Measurements from ENCODE around the gene ERBB3. TPM values are rescaled to one million over a fixed set of nuclear protein-coding genes. Genes with fewer than 3 reads are reported as not detected.
A peak's percentile ranks its signal among the peaks of the same experiment; 100 is the strongest.

ERBB3 gene
- total and polyA plus RNA-seq, 2 of the 4 experiments (the other 2 are of a cell fraction) = 1.4 to 2.2 TPM

DNA sequence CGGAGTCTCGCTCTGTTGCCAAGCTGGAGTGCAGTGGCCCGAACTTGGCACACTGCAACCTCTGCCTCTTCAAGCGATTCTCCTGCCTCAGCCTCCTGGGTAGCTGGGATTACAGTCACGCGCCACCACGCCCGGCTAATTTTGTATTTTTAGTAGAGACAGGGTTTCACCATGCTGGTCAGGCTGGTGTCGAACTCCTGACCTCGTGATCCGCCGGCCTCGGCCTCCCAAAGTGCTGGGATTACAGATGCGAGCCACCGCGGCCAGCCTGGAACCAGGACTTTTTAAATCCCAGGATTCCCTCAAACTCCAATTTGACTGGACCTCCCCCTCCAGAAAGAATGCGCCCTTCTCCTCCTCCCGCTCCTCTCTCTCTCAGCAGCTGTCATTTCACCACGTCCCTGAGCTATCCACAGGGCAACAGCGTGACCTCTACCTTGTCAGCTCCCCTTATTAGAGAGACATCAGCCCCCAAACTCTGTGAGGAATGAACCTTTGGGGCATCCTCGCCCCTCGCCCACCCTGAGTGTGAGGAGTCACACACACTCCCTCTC, 50.1 kb downstream of the ERBB3 start:
- Histone ChIP-seq H3K14ac (replicated peaks; ENCODE audit: low read depth, low read length) (peak overlapping the region; percentile 83; the same call in 1 of the 2 replicates), H4K8ac (ENCODE audit: low read depth in 2 of 2, low read length in 2 of 2) (peak overlapping the region in 1 of 2 experiments; percentile 73; a peak in 1 of 4 replicates), H2BK120ac (ENCODE audit: low read depth, low read length) (no peak overlapping the region), H4K5ac (ENCODE audit: low read depth, low read length) (no peak overlapping the region), H3K4me3 (ENCODE audit: insufficient read depth, low read depth, low read length) (no peak overlapping the region), H3K79me1 (ENCODE audit: low read depth in 1 of 2, low read length in 2 of 2) (peaks cover 44 to 76% of the 10 kb centered on the region in 2 experiments), H3K4me2 (ENCODE audit: low read depth, low read length) (peak overlapping the region; percentile 92), H3K18ac (ENCODE audit: low read depth, low read length) (no peak overlapping the region), H2AK5ac (ENCODE audit: low read depth, low read length) (peak overlapping the region; percentile 66; the same call in 1 of the 2 replicates), H2BK20ac (ENCODE audit: low read depth, low read length) (no peak overlapping the region), H2BK15ac (ENCODE audit: low read depth, low read length) (no peak overlapping the region), H3K56ac (ENCODE audit: extremely low read depth, insufficient read depth, low read length) (peak overlapping the region; percentile 42; the same call in 1 of the 2 replicates), H3K23ac (ENCODE audit: low read depth, low read length) (peak overlapping the region; percentile 80; the same call in 1 of the 2 replicates), H3K36me3 (ENCODE audit: control insufficient read depth, insufficient read depth, low read length) (peaks cover 36% of the 10 kb centered on the region), H4K20me1 (ENCODE audit: insufficient read depth, low read length) (no peaks in the 10 kb centered on the region), H3K4ac (ENCODE audit: low read depth, low read length) (peak overlapping the region; percentile 81; the same call in 1 of the 2 replicates), H4K91ac (ENCODE audit: insufficient read depth, low read depth, low read length) (peak overlapping the region; percentile 81), H2AFZ (replicated peaks; ENCODE audit: low read length, poor library complexity) (peak overlapping the region; percentile 52), H2AK9ac (replicated peaks; ENCODE audit: low read depth, low read length, poor library complexity) (peak overlapping the region; percentile 95), H3K27ac (ENCODE audit: insufficient read depth, low read length) (no peak overlapping the region), H3K27me3 (ENCODE audit: control insufficient read depth, insufficient read depth, low read length) (no peaks in the 10 kb centered on the region), H3K9ac (ENCODE audit: low read depth, low read length) (no peak overlapping the region), H3K9me3 (ENCODE audit: control insufficient read depth, insufficient read depth, low read length) (no peaks in the 10 kb centered on the region), H3K9me1 (ENCODE audit: insufficient read depth, low read length) (no peaks in the 10 kb centered on the region), H3K4me1 (ENCODE audit: control insufficient read depth, insufficient read depth, low read length) (peaks cover 6% of the 10 kb centered on the region; the same call in 1 of the 2 replicates), H2BK5ac (ENCODE audit: low read depth, low read length, poor library complexity, severe bottlenecking) (no peak overlapping the region)
- intact Hi-C loops (cut with micrococcal nuclease) (no loop called here), in situ Hi-C loops (cut with MboI; ENCODE audit: low sequenced_read_pairs) (loop anchor here (5.0 kb wide), 1 partner anchor 57 kb away; the partner anchor contains the start of gene SMARCC2), dilution Hi-C loops (cut with HindIII; ENCODE audit: low sequenced_read_pairs, unreplicated experiment) (no loop called here)
- ATAC-seq (ENCODE audit: low read depth) = no peak
- WGBS, 2 experiments (ENCODE audit: extremely low coverage in 2 of 2, insufficient read length in 1 of 2) = 82% methylated on average over 6 of the region's 22 CpGs; no CpG with 5 or more reads in 1 of the 2 experiments
- BruUV-seq (replicated peaks) = TSS peak; percentile 4
- CTCF ChIA-PET = no interaction called here
- no peak for DNase-seq
- TF ChIP-seq RFX5 (IDR thresholded peaks at IDR 0.05; ENCODE audit: low read depth, low read length) (no peak), MXI1 (IDR thresholded peaks at IDR 0.05; ENCODE audit: borderline replicate concordance, low read depth, low read length) (no peak), CEBPB (IDR thresholded peaks at IDR 0.05; ENCODE audit: low read depth, low read length) (no peak), FOS (IDR thresholded peaks at IDR 0.05; ENCODE audit: low read depth, low read length) (no peak), NFE2L2 (IDR thresholded peaks at IDR 0.05; ENCODE audit: low read depth, low read length) (no peak), BHLHE40 (IDR thresholded peaks at IDR 0.05; ENCODE audit: low read depth, low read length) (no peak), SMC3 (IDR thresholded peaks at IDR 0.05; ENCODE audit: low read depth, low read length) (no peak), CHD1 (IDR thresholded peaks at IDR 0.05; ENCODE audit: low read depth, low read length) (no peak), RAD21 (IDR thresholded peaks at IDR 0.05; ENCODE audit: low read length) (no peak), MAZ (IDR thresholded peaks at IDR 0.05; ENCODE audit: borderline replicate concordance, low read depth, low read length) (no peak), MAFK (IDR thresholded peaks at IDR 0.05; ENCODE audit: low read depth, low read length) (no peak), RCOR1 (IDR thresholded peaks at IDR 0.05; ENCODE audit: insufficient replicate concordance, low read length) (no peak)
- TF ChIP-seq, protein P1, sequence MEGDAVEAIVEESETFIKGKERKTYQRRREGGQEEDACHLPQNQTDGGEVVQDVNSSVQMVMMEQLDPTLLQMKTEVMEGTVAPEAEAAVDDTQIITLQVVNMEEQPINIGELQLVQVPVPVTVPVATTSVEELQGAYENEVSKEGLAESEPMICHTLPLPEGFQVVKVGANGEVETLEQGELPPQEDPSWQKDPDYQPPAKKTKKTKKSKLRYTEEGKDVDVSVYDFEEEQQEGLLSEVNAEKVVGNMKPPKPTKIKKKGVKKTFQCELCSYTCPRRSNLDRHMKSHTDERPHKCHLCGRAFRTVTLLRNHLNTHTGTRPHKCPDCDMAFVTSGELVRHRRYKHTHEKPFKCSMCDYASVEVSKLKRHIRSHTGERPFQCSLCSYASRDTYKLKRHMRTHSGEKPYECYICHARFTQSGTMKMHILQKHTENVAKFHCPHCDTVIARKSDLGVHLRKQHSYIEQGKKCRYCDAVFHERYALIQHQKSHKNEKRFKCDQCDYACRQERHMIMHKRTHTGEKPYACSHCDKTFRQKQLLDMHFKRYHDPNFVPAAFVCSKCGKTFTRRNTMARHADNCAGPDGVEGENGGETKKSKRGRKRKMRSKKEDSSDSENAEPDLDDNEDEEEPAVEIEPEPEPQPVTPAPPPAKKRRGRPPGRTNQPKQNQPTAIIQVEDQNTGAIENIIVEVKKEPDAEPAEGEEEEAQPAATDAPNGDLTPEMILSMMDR (conservative IDR thresholded peaks at IDR 0.05; ENCODE audit: low read depth, low read length) = no peak
- TF ChIP-seq, protein P2, sequence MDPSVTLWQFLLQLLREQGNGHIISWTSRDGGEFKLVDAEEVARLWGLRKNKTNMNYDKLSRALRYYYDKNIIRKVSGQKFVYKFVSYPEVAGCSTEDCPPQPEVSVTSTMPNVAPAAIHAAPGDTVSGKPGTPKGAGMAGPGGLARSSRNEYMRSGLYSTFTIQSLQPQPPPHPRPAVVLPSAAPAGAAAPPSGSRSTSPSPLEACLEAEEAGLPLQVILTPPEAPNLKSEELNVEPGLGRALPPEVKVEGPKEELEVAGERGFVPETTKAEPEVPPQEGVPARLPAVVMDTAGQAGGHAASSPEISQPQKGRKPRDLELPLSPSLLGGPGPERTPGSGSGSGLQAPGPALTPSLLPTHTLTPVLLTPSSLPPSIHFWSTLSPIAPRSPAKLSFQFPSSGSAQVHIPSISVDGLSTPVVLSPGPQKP (IDR thresholded peaks at IDR 0.05; ENCODE audit: borderline replicate concordance, low read depth, low read length) = no peak
- TF ChIP-seq, protein P3, sequence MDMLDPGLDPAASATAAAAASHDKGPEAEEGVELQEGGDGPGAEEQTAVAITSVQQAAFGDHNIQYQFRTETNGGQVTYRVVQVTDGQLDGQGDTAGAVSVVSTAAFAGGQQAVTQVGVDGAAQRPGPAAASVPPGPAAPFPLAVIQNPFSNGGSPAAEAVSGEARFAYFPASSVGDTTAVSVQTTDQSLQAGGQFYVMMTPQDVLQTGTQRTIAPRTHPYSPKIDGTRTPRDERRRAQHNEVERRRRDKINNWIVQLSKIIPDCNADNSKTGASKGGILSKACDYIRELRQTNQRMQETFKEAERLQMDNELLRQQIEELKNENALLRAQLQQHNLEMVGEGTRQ (IDR thresholded peaks at IDR 0.05; ENCODE audit: low read depth, low read length) = no peak
- POLR2A ChIA-PET (ENCODE audit: unreplicated experiment) = no interaction called here

Measured in IMR-90 (cell line).